Bronchial epithelial cell (primary cell): ENCODE data around the gene SEZ6L. TPM values are rescaled to one million over a fixed set of nuclear protein-coding genes. Genes with fewer than 3 reads are reported as not detected.

Experiments
- DNase-seq: peaks from one replicate; pipeline ENCODE4 v3.0.0-alpha.2; 2010; ENCODE audit warnings: low read depth
- FAIRE-seq: peaks from 2 replicates; lab custom pipeline; 2011; peaks lifted over from hg19 to GRCh38; lab: Jason Lieb, UNC
- H3K27me3 ChIP-seq: 2 replicates; pipeline ENCODE4 v1.5.1; 2011; ENCODE audit warnings: low read length; ENCODE audit not compliant: control insufficient read depth, insufficient read depth
- H3K36me3 ChIP-seq: 2 replicates; pipeline ENCODE4 v1.5.1; 2011; ENCODE audit warnings: low read length; ENCODE audit not compliant: control insufficient read depth, insufficient read depth
- H3K4me3 ChIP-seq: 2 replicates; pipeline ENCODE4 v1.5.1; 2011; ENCODE audit warnings: mild to moderate bottlenecking, low read depth, low read length, control low read depth
- total RNA-seq: library from RNA; depleted of rRNA; stranded (reverse); fragments of >200 nt; gene quantifications from 2 replicates; pipeline ENCODE4 v1.2.1, GENCODE V29; 2014
- TF ChIP-seq, protein P1 (sequence below): IDR thresholded peaks from 2 replicates; pipeline ENCODE4 v1.5.1; 2011; ENCODE audit warnings: mild to moderate bottlenecking, moderate library complexity, low read length, control low read depth, inconsistent platforms; ENCODE audit not compliant: insufficient read depth, severe bottlenecking

SEZ6L gene
- total RNA-seq, 1 donor from 2014 or later = not detected

DNA sequence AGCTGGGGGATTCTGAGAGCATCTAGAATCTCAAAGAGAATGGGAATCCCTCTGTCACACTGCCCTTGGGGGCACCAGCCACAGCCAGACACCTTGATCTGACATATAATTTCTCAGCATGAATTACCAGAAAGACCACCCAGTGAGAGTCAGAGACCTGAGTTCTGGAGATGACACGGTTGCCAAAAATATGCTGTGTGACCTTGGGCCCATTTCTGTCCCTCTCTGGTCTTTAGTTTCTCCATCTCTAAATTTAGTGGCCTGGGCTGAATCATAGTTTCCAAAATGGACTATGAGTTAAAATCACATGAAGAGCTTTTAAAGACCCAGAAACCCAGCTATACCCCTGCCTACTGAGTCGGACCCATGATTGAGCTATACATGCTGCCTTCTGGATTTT, 15.9 kb downstream of the SEZ6L start:
- TF ChIP-seq, protein P1, sequence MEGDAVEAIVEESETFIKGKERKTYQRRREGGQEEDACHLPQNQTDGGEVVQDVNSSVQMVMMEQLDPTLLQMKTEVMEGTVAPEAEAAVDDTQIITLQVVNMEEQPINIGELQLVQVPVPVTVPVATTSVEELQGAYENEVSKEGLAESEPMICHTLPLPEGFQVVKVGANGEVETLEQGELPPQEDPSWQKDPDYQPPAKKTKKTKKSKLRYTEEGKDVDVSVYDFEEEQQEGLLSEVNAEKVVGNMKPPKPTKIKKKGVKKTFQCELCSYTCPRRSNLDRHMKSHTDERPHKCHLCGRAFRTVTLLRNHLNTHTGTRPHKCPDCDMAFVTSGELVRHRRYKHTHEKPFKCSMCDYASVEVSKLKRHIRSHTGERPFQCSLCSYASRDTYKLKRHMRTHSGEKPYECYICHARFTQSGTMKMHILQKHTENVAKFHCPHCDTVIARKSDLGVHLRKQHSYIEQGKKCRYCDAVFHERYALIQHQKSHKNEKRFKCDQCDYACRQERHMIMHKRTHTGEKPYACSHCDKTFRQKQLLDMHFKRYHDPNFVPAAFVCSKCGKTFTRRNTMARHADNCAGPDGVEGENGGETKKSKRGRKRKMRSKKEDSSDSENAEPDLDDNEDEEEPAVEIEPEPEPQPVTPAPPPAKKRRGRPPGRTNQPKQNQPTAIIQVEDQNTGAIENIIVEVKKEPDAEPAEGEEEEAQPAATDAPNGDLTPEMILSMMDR = no peak
- no peaks in the 10 kb centered on the region for H3K36me3 ChIP-seq
- no peak overlapping the region for H3K4me3 ChIP-seq
- DNase-seq (no peak), FAIRE-seq (no peak)
- H3K27me3 ChIP-seq = no peaks in the 10 kb centered on the region

DNA sequence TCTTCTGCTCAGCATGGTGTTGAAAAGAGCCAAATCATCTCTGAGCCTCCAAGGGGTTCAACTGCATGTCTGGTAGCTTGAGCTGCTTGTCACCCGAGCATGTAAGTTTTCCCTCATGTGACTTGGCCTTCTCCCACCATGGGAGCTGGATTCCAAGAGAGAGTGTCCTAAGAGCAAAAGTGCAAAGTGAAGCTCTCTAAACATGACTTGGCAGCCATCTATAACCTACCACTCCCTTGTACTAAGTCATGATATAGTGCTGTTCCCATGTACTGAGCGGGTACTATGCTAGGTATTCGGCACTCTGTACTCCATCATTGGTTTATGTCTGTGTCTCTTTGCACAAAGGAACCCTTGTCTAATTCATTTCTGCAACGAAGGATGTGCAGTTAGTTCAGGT, 19.1 kb downstream of the SEZ6L start:
- TF ChIP-seq, protein P1 = no peak
- Histone ChIP-seq H3K4me3 (no peak overlapping the region), H3K36me3 (no peaks in the 10 kb centered on the region), H3K27me3 (no peaks in the 10 kb centered on the region)
- DNase-seq (no peak), FAIRE-seq (no peak)

DNA sequence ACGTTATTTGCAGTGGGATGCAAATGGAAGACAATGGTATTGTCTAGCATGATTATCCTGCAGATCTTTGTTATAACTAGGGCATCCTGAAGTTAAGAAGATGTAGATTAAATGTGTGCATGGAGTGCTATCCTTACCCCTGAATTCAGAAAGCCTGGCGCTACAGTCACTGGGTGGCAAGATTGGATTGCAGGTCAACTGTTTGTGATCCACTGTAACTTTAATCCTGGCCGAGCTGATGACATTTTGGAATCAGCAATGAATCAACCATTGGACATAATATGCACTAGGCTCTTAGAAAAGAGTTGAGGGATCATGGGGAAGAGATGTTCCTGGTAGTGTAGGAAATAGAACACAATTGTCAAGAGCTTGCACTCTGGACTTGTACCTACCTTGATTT, 25.1 kb downstream of the SEZ6L start:
- no peak for FAIRE-seq
- no peak overlapping the region for H3K4me3 ChIP-seq
- H3K27me3 ChIP-seq = no peaks in the 10 kb centered on the region
- no peaks in the 10 kb centered on the region for H3K36me3 ChIP-seq
- TF ChIP-seq, protein P1 = no peak
- DNase-seq = no peak

DNA sequence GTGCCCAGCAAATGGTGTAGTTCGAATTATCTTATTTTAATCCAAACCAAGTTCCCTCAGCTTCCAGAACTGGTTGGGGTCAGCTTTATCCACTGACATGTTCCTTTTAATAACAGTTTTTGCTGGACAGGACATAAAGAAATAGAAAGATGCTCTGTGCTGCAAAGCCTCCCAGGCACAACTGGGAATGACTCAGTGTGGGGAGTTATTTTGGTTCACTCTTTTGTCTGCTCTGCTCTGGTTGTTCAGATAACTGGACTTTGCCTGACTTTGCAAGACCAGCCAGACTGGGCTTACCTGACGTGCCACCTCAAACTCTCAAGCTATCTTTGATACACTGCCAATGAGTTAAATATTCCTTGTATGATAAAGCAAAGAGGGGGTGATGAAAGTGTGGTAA, 25.6 kb downstream of the SEZ6L start:
- TF ChIP-seq, protein P1 = no peak
- DNase-seq = no peak
- H3K4me3 ChIP-seq = no peak overlapping the region
- no peak for FAIRE-seq
- no peaks in the 10 kb centered on the region for H3K27me3 ChIP-seq
- no peaks in the 10 kb centered on the region for H3K36me3 ChIP-seq

DNA sequence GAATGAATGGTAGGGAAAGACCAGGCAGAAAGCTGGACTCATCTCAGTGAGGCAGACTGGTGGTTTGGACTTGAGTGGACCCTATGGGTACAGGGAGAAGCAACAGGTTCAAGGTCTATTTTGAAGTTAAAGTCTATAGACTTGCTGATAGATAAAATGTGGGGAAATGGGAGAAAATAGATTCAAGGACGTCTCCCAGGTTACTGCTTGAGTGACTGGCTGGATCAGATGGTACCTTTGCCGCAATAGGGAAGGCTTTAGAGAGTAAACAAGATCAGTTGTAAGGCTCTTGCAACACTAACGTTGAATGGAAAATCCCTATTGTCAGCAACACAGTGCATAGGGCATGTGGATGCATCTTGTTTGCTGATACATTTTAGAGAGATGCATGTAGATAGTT, 27.4 kb downstream of the SEZ6L start:
- no peak for FAIRE-seq
- no peaks in the 10 kb centered on the region for H3K36me3 ChIP-seq
- no peak overlapping the region for H3K4me3 ChIP-seq
- H3K27me3 ChIP-seq = no peaks in the 10 kb centered on the region
- DNase-seq = no peak
- TF ChIP-seq, protein P1 = no peak

DNA sequence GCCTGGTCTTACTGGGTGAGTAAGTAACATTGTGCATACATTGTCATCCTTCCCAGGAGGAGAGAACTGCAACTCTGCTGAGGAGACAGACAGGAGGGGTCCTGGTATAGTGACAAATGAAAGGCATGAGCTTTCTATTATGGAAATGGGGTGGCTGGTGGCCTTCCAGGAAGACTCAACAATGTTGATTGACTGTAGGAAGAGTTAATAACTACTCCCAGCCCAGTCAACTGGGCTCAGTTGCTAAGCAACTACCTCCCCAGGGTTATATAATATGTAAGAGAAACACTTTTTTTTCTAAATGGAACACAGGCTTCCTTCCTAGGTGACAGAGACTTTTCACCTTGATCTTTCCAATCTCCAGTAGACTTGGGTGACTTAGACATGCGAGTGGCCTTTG, 28.2 kb downstream of the SEZ6L start:
- Histone ChIP-seq H3K27me3 (no peaks in the 10 kb centered on the region), H3K36me3 (no peaks in the 10 kb centered on the region), H3K4me3 (no peak overlapping the region)
- DNase-seq = no peak
- no peak for FAIRE-seq
- TF ChIP-seq, protein P1 = no peak
